A549 (cell line): ENCODE data around the gene CNOT6. TPM values are rescaled to one million over a fixed set of nuclear protein-coding genes. Genes with fewer than 3 reads are reported as not detected.

ENCODE experiments used
- ATAC-seq, 2 experiments: fragments of 200-7000 bp in 1 of 2; fragments of >200 bp in 1 of 2; cut with Nextera tagmentation in 1 of 2; cut with Tn5 transposase in 1 of 2; 3 replicates each; pipeline versions ENCODE4 v1.8.0 to v1.9.1; 2018 to 2020; ENCODE audit warnings: mild to moderate bottlenecking in 1 of 2, moderate library complexity in 1 of 2
- CTCF ChIA-PET: fragments of 300-600 bp; sonication (Branson Sonifier 250); formaldehyde crosslinking; extraction: SDS; loops from one replicate; lab custom pipeline; 2021; ENCODE audit warnings: antibody characterized with exemption, inconsistent platforms; lab: Yijun Ruan, JAX
- POLR2A ChIA-PET: fragments of 350-600 bp; formaldehyde crosslinking; extraction: SDS; loops from one replicate; lab custom pipeline; 2021; ENCODE audit warnings: antibody characterized with exemption, inconsistent platforms; lab: Yijun Ruan, JAX
- DNase-seq, 2 experiments: peaks; one replicate each; pipeline versions ENCODE4 v3.0.0 to v3.0.0-alpha.2; 2011 to 2016; ENCODE audit warnings: low read depth in 1 of 2, low spot score in 1 of 2
- FAIRE-seq: peaks from 2 replicates; lab custom pipeline; 2011; peaks lifted over from hg19 to GRCh38; lab: Jason Lieb, UNC
- H3K27ac ChIP-seq, 2 experiments: fragments of >200 bp; sonication (Bioruptor Twin); formaldehyde crosslinking; 3 replicates each; pipeline ENCODE4 v1.5.1; 2016 to 2017
- H3K4me1 ChIP-seq: fragments of >200 bp; sonication (Bioruptor Twin); formaldehyde crosslinking; 3 replicates; pipeline ENCODE4 v1.6.1; 2016
- H3K4me2 ChIP-seq: fragments of >200 bp; sonication (Bioruptor Twin); formaldehyde crosslinking; 3 replicates; pipeline ENCODE4 v1.6.1; 2016
- H3K4me3 ChIP-seq: fragments of >200 bp; sonication (Bioruptor Twin); formaldehyde crosslinking; 3 replicates; pipeline ENCODE4 v1.5.1; 2016
- H3K9me3 ChIP-seq: fragments of >200 bp; sonication (Bioruptor Twin); formaldehyde crosslinking; 3 replicates; pipeline ENCODE4 v1.6.1; 2016
- ATOH8 ChIP-seq: fragments of 250-450 bp; sonication (Bioruptor Pico); IDR thresholded peaks from 2 replicates; pipeline ENCODE4 v1.5.0; 2020; ENCODE audit warnings: low read depth, mild to moderate bottlenecking, moderate library complexity
- BHLHE40 ChIP-seq: IDR thresholded peaks from 2 replicates; pipeline ENCODE4 v1.6.1; 2012; ENCODE audit warnings: low read depth, low read length, inconsistent platforms
- CBX2 ChIP-seq: fragments of 200-600 bp; sonication (generic); IDR thresholded peaks from 2 replicates; pipeline ENCODE4 v1.6.1; 2016; ENCODE audit warnings: low read depth, mild to moderate bottlenecking, borderline replicate concordance
- CBX8 ChIP-seq: fragments of 200-600 bp; sonication (generic); IDR thresholded peaks from 2 replicates; pipeline ENCODE4 v1.6.1; 2016
- CTCF ChIP-seq: fragments of >200 bp; sonication (Bioruptor Twin); formaldehyde crosslinking; IDR thresholded peaks from 3 replicates; pipeline ENCODE4 v1.5.1; 2016
- E2F6 ChIP-seq: IDR thresholded peaks from 2 replicates; pipeline ENCODE4 v1.6.1; 2012; ENCODE audit warnings: low read depth, borderline replicate concordance
- EHF ChIP-seq: fragments of 250-450 bp; sonication (Bioruptor Pico); IDR thresholded peaks from 2 replicates; pipeline ENCODE4 v1.5.0; 2020; ENCODE audit warnings: mild to moderate bottlenecking
- EHMT2 ChIP-seq: fragments of 200-600 bp; sonication (generic); IDR thresholded peaks from 2 replicates; pipeline ENCODE4 v1.6.1; 2016; ENCODE audit warnings: antibody characterized with exemption, low read depth, mild to moderate bottlenecking, moderate library complexity
- ELK1 ChIP-seq: fragments of 150-350 bp; IDR thresholded peaks from 2 replicates; pipeline ENCODE4 v1.6.1; 2014; ENCODE audit warnings: low read depth, mild to moderate bottlenecking, low read length
- EP300 ChIP-seq, 2 experiments: fragments of >200 bp; sonication (Bioruptor Twin); formaldehyde crosslinking; IDR thresholded peaks; 2 replicates in 1 of 2; 3 replicates in 1 of 2; pipeline ENCODE4 v1.6.1; 2016 to 2017
- FOSB ChIP-seq: fragments of 250-450 bp; sonication (Bioruptor Pico); IDR thresholded peaks from 2 replicates; pipeline ENCODE4 v1.5.0; 2020; ENCODE audit warnings: mild to moderate bottlenecking, moderate library complexity
- GATA3 ChIP-seq: IDR thresholded peaks from 2 replicates; pipeline ENCODE4 v1.6.1; 2012; ENCODE audit warnings: borderline replicate concordance
- HEYL ChIP-seq: fragments of 250-450 bp; sonication (Bioruptor Pico); IDR thresholded peaks from 2 replicates; pipeline ENCODE4 v1.8.0; 2021; ENCODE audit warnings: mild to moderate bottlenecking, moderate library complexity
- HMGXB4 ChIP-seq: fragments of 250-450 bp; sonication (Bioruptor Pico); IDR thresholded peaks from 2 replicates; pipeline ENCODE4 v1.5.0; 2021; ENCODE audit warnings: mild to moderate bottlenecking, moderate library complexity, borderline replicate concordance
- HOXA7 ChIP-seq: fragments of 250-450 bp; sonication (Bioruptor Pico); IDR thresholded peaks from 2 replicates; pipeline ENCODE4 v1.5.0; 2020; ENCODE audit warnings: mild to moderate bottlenecking, moderate library complexity
- HOXB5 ChIP-seq: fragments of 250-450 bp; sonication (Bioruptor Pico); IDR thresholded peaks from 2 replicates; pipeline ENCODE4 v1.5.0; 2020; ENCODE audit warnings: mild to moderate bottlenecking, moderate library complexity
- JUN ChIP-seq, 2 experiments: fragments of >200 bp; sonication (Bioruptor Twin); formaldehyde crosslinking; IDR thresholded peaks; 2 replicates in 1 of 2; 3 replicates in 1 of 2; pipeline ENCODE4 v1.6.1; 2016 to 2017
- KDM5A ChIP-seq: fragments of 200-600 bp; sonication (generic); IDR thresholded peaks from 2 replicates; pipeline ENCODE4 v1.6.1; 2016; ENCODE audit warnings: antibody characterized with exemption, mild to moderate bottlenecking
- MAZ ChIP-seq: fragments of 150-350 bp; IDR thresholded peaks from 2 replicates; pipeline ENCODE4 v1.6.1; 2014; ENCODE audit warnings: antibody characterized with exemption, low read depth, low read length, borderline replicate concordance
- NFE2L2 ChIP-seq: fragments of 150-350 bp; conservative IDR thresholded peaks from 2 replicates; pipeline ENCODE4 v1.6.1; 2014; ENCODE audit warnings: low read length
- NR3C1 ChIP-seq: fragments of >200 bp; sonication (Bioruptor Twin); formaldehyde crosslinking; IDR thresholded peaks from 3 replicates; pipeline ENCODE4 v1.6.1; 2017
- RARB ChIP-seq: fragments of 250-450 bp; sonication (Bioruptor Pico); IDR thresholded peaks from 2 replicates; pipeline ENCODE4 v1.8.0; 2021; ENCODE audit warnings: mild to moderate bottlenecking, moderate library complexity
- RCOR1 ChIP-seq: fragments of 150-350 bp; IDR thresholded peaks from 2 replicates; pipeline ENCODE4 v1.6.1; 2014; ENCODE audit warnings: antibody characterized with exemption, low read length, low read depth
- RFX5 ChIP-seq: fragments of 450-650 bp; IDR thresholded peaks from 2 replicates; pipeline ENCODE4 v1.7.1; 2014; ENCODE audit warnings: antibody characterized with exemption, mild to moderate bottlenecking, moderate library complexity
- SMC3 ChIP-seq: fragments of >200 bp; sonication (Bioruptor Twin); formaldehyde crosslinking; IDR thresholded peaks from 3 replicates; pipeline ENCODE4 v1.6.1; 2018; ENCODE audit warnings: inconsistent platforms
- SREBF2 ChIP-seq: fragments of 450-650 bp; IDR thresholded peaks from 2 replicates; pipeline ENCODE4 v1.6.1; 2014; ENCODE audit warnings: mild to moderate bottlenecking, moderate library complexity
- TFCP2L1 ChIP-seq: fragments of 250-450 bp; sonication (Bioruptor Pico); IDR thresholded peaks from 2 replicates; pipeline ENCODE4 v1.5.0; 2021; ENCODE audit warnings: mild to moderate bottlenecking
- TP53 ChIP-seq: fragments of 250-450 bp; sonication (Bioruptor Pico); IDR thresholded peaks from 2 replicates; pipeline ENCODE4 v1.5.0; 2021; ENCODE audit warnings: mild to moderate bottlenecking, moderate library complexity
- ZC3H11A ChIP-seq: fragments of 450-650 bp; IDR thresholded peaks from 2 replicates; pipeline ENCODE4 v1.6.1; 2014; ENCODE audit warnings: antibody characterized with exemption, mild to moderate bottlenecking
- ZNF302 ChIP-seq: fragments of 250-450 bp; sonication (Bioruptor Pico); IDR thresholded peaks from 2 replicates; pipeline ENCODE4 v1.9.0; 2021; ENCODE audit warnings: inconsistent platforms, mild to moderate bottlenecking, moderate library complexity
- WGBS: methylation state at CpG from one replicate; pipeline ENCODE4 v1.1.6; 2017; ENCODE audit errors: missing lambda C conversion rate; 5-methylcytosine and 5-hydroxymethylcytosine counted together
- polyA plus RNA-seq, 4 experiments: library from polyadenylated mRNA; depleted of rRNA in 3 of 4; stranded (reverse); fragments of >200 nt; fragmentation: RNase III in 1 of 4; extraction: RNeasy Plus Mini Kit Qiagen cat#74134 plus additional on column Dnase treatment in 1 of 4; gene quantifications; 2 replicates in 3 of 4; 3 replicates in 1 of 4; pipeline ENCODE4 v1.2.3, GENCODE V29; 2011 to 2017

Gene CNOT6
- polyA plus RNA-seq, 2 of the 4 experiments (the other 2 are of a cell fraction): 18.2 to 28.5 TPM

GRCh38 chr5:180595381-180596114 lies 101.4 kb downstream of the CNOT6 start:
- no peak overlapping the region for H3K4me3 ChIP-seq
- ATAC-seq (no peak), FAIRE-seq (no peak), DNase-seq (no peak)
- ChIA-PET CTCF (interaction anchor here (0.7 to 3.4 kb wide), 3 partner anchors 10 to 26 kb away, joined by 3 to 11 read pairs (median 3); no protein-coding TSS in a partner anchor), POLR2A (no interaction called here)
- no peaks in the 10 kb centered on the region for H3K9me3 ChIP-seq
- H3K4me1 ChIP-seq: no peaks in the 10 kb centered on the region
- TF ChIP-seq KDM5A (no peak), TFCP2L1 (CRISPR knock-in tag) (no peak), ATOH8 (CRISPR knock-in tag) (no peak), RFX5 (no peak), ZNF302 (CRISPR knock-in tag) (no peak), FOSB (CRISPR knock-in tag) (no peak), CBX2 (no peak), NFE2L2 (no peak), JUN (IDR thresholded peaks at IDR 0.05) (no peak), SMC3 (no peak), EHMT2 (no peak), MAZ (no peak), CTCF (no peak), BHLHE40 (no peak), HOXB5 (CRISPR knock-in tag) (no peak), EHF (CRISPR knock-in tag) (no peak), HMGXB4 (CRISPR knock-in tag) (no peak), CBX8 (no peak), NR3C1 (no peak), TP53 (CRISPR knock-in tag) (no peak)
- no peak overlapping the region for H3K4me2 ChIP-seq
- WGBS: 66% methylated on average over 22 of the region's 25 CpGs
- no peak overlapping the region for H3K27ac ChIP-seq

GRCh38 chr5:180596115-180596667 lies 102.0 kb downstream of the CNOT6 start:
- Histone ChIP-seq H3K4me3 (no peak overlapping the region), H3K4me1 (no peaks in the 10 kb centered on the region), H3K9me3 (no peaks in the 10 kb centered on the region), H3K4me2 (no peak overlapping the region), H3K27ac (no peak overlapping the region)
- FAIRE-seq (no peak), ATAC-seq (no peak), DNase-seq (no peak)
- CTCF ChIA-PET: interaction anchor here (1.7 to 3.4 kb wide), 2 partner anchors 9 to 10 kb away, joined by 3 to 11 read pairs; no protein-coding TSS in a partner anchor
- 85% methylated on average over 9 of the region's 12 CpGs for WGBS
- POLR2A ChIA-PET: no interaction called here
- TF ChIP-seq EHF (CRISPR knock-in tag) (no peak), SREBF2 (no peak), GATA3 (no peak), HMGXB4 (CRISPR knock-in tag) (no peak), RARB (CRISPR knock-in tag) (no peak), E2F6 (no peak), NFE2L2 (no peak), CBX8 (no peak), HEYL (CRISPR knock-in tag) (no peak), TFCP2L1 (CRISPR knock-in tag) (no peak), RCOR1 (no peak), HOXA7 (CRISPR knock-in tag) (no peak), ELK1 (no peak), EP300 (IDR thresholded peaks at IDR 0.05) (no peak), ZC3H11A (no peak)
